Left cardiac atrium (tissue), 4 donors: ENCODE measurements around the gene ATP8A1. TPM values are rescaled to one million over a fixed set of nuclear protein-coding genes. Genes with fewer than 3 reads are reported as not detected.

Source experiments
- ATAC-seq, 2 donors: fragments of 200-7000 bp; cut with Tn5 transposase; one replicate each; pipeline ENCODE4 v1.9.1; 2020; ENCODE audit warnings: mild to moderate bottlenecking in 2 of 2, moderate library complexity in 2 of 2
- DNase-seq: peaks from one replicate; pipeline ENCODE4 v3.0.0-alpha.2; 2020
- intact Hi-C, 2 donors: fragments of 100-400 bp; cut with DNase I; formaldehyde crosslinking; loops; one replicate each; pipeline versions ENCODE4 v1.14.1 to v1.15.1; 2022 to 2023
- total RNA-seq, 2 donors: library from RNA; stranded (reverse); fragmentation: NEBNext Ultra II Directional; extraction: Animal tissue kit (Norgen Biotek cat#: 25700); gene quantifications; one replicate each; pipeline ENCODE4 v1.2.1, GENCODE V29; 2021
- donor health status: DM: no; HTN: yes; CAD: no.
- donor health status: DM: no; HTN: yes; CAD: no; lungs with severe emphysema.
- donor health status: DM: yes; HTN: yes; CAD: no.
- donor health status: Dilated cardiomyopathy.

Gene ATP8A1
- total RNA-seq, 2 donors from 2014 or later: 22.3 to 23.3 TPM

DNA sequence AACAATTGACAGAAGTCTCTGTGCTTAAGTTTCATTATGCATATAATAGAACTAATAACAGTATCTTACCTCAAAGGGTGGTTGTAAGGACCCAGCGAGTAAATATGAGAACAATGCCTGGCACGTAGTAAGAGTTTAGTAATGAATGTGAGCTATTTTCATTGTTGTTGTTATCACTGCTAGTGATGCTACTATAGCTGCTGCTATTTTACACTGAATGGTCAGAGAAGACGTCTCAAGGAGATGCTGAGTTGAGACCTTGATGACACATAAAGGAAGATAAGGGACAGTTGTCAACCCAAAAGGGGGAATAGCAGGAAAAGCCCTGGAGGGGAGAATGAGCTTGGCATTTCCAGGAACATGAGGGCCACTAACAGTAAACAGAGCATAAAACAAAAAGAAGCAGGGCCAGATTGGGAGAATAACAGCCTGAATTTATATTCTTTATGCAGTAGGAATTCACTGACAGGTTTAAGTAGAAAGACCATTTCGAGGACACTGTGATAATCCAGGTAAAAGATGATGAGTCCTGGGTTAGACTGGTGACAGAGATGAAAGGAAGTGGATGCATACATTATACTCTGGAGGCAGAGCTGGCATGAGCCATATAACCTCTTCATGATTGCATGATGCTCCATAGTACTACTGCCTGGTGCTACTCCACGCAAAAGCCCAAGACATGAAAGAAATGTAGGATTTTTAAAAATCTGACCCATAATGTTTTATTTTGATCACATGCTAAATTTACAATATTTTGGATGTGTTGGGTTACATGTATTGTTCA is 23.1 kb downstream of the ATP8A1 start:
- intact Hi-C loops: no loop called here
- DNase-seq (no peak), ATAC-seq (no peak)

DNA sequence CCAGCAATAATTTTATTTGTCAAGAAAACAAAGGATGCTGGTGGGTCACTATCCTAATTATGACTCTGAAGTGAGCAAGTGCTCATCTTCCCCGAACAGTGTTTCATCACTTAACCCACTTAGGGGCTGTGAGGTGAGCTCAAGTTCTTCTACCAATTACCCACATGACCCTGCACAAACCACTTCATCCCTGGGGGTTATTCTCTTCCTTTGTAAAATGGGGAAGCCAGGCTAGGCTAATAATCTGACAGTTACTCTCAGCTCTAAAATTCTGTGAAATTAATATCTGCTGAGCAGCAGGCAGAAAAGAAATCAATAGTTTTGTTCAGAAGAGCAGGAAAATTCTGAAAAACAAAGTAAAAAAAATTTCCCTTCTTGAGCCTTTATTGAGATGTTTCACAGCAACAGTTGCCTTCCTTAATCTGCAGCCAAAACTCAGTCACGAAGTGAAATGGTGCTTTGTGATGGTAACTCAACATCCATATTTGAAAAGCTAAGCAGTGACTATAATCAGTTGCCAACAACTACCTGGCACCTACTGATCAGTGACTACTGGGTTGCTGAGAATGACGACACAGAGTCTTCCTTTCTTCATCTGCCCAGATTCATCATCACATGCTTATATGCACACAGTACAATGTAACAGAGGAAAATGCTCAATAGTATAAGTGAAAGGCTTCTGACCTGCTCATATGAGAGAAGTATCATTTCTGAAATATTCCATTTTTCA is 24.1 kb downstream of the ATP8A1 start:
- DNase-seq: no peak
- intact Hi-C loops: no loop called here
- no peak for ATAC-seq

- no peak for ATAC-seq
- DNase-seq: no peak
- intact Hi-C loops: no loop called here
Observed at GRCh38 chr4:42630908-42631307, 26.0 kb downstream of the ATP8A1 start.

GRCh38 chr4:42628740-42629139 is 28.2 kb downstream of the ATP8A1 start:
- intact Hi-C loops: no loop called here
- ATAC-seq: peak; percentile 12 to 14
- no peak for DNase-seq

GRCh38 chr4:42627885-42628646 is 28.8 kb downstream of the ATP8A1 start:
- intact Hi-C loops: no loop called here
- peak; percentile 99 for ATAC-seq
- DNase-seq: peak; percentile 85

DNA sequence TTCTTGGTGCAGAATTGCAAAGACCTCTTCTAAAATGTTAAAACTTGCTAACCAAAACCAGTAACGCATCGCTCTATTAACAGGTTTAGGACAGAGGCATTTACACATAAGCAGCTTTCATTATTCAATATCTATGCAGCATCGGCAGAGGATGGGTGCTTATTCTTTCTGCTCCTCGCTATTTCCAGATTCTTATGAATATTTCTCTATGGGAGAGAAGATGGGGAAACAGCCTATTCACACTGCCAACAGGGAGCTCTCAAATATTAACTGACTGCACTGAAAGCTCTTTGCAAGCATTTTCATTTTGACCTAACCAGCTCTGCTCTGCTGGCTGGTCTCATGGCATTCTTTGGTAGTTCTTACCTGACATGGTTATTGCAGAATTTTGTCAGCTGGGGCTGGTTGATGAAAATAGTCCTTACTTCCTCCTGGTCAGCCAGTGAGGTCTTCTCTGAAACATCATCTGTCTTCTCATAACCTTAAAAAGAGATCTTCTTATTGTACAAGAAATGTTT is 30.2 kb downstream of the ATP8A1 start:
- no peak for DNase-seq
- intact Hi-C loops: no loop called here
- ATAC-seq: no peak

GRCh38 chr4:42625329-42625728 is 31.6 kb downstream of the ATP8A1 start:
- no peak for DNase-seq
- ATAC-seq: no peak
- intact Hi-C loops: no loop called here

GRCh38 chr4:42624551-42624950 is 32.4 kb downstream of the ATP8A1 start:
- DNase-seq (no peak), ATAC-seq (no peak)
- intact Hi-C loops: no loop called here

GRCh38 chr4:42618023-42618422 is 38.9 kb downstream of the ATP8A1 start:
- DNase-seq: no peak
- ATAC-seq: peak in 1 of 2 donors; percentile 57
- intact Hi-C loops: no loop called here

DNA sequence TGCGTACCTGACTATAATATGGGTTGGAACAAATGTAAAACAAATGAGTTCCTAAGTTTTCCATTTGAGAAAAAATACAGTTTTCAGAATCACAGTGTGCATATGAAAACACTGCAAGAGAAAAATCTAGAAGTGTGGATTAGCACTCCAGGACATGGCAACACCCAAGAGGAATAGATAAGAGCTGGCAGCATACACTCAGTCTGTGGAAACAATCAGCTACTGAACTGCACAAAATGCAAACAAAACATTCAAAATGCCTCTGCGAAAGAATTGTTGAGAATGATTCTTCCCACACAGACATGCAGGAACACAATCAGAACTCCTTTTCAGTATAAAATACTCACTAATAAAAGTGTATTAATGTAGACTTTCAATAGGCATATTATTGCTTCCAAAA is 39.9 kb downstream of the ATP8A1 start:
- DNase-seq (no peak), ATAC-seq (peak in 1 of 2 donors; percentile 72)
- intact Hi-C loops: no loop called here

- intact Hi-C loops: no loop called here
- ATAC-seq: no peak
- DNase-seq: no peak
Observed at GRCh38 chr4:42616572-42616971, 40.3 kb downstream of the ATP8A1 start.

DNA sequence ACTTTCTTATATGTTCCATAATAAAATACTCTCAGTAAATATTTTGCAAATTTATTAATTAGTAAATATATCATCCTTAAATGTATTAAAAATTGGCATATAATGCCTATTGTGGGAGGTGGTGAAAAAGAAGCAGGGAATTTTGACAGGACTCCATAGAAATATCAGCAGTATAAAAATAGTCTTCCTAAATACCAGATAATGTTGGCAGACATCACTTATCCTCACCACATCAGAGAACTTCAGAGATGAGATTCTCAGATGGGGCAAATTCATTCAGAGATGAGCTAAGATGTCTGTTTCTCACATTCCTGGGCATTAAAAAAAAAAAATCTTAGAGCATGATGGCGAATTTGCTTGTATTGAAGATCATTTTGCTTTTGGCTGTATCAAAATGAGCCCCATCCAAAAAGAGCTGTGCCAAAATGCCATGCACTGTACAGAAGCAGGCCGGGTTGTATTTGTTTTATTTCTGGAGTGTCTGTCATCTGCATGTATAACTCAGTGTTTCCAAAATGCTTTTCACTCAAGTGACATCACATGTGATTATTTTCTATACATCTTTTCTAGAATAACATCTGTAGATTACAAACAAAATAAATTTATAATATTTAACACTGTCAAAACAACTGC is 41.7 kb downstream of the ATP8A1 start:
- intact Hi-C loops: no loop called here
- ATAC-seq (peak; percentile 33 to 54), DNase-seq (no peak)

- intact Hi-C loops: no loop called here
- ATAC-seq (no peak), DNase-seq (no peak)
Observed at GRCh38 chr4:42612898-42613297, 44.0 kb downstream of the ATP8A1 start.

DNA sequence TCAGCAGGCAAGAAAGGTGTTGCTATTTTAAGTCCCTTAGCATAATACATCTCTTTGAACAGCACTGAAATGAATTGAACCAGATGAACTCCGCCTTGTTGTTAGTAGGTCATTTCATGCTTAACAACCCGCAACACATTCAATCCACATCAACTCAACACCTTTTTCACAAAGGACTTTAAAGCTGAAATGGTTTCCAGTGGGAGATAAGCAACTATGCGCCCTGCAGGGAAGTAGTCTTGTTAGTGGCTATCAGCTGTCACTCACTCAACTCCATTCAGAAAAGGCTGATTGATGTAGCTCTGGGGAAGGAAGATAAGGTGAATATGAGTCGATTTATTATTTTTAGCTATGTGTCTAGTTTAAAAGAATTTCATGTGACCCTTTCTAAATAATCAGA is 46.0 kb downstream of the ATP8A1 start:
- ATAC-seq: peak; percentile 70 to 72
- intact Hi-C loops: no loop called here

DNA sequence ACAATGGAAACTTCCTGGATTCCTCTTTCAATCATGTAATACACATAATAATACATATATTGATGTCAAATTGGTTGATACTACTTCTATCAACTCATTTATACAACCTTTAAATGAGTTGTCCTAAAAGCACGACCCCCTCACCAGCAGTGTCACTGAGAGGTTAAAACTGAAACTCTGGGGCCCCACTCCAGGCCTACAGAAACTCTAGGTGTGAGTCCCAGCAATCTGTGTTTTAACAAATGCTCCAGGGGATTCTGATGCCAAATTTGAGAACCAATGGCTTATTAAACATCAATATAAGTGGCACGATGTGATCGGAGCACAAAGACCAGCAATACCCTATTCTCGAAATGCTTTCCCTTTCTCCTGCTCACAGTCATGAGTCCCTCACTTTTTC is 47.9 kb downstream of the ATP8A1 start:
- DNase-seq (no peak), ATAC-seq (no peak)
- intact Hi-C loops: loop anchor here in 1 of 2 donors (10.0 kb wide), 1 partner anchor 46 kb away; the partner anchor contains the start of gene ATP8A1

More for the DNA sequence above, 46.0 kb downstream of the ATP8A1 start:
- no peak for DNase-seq

- DNase-seq (no peak), ATAC-seq (no peak)
- intact Hi-C loops: loop anchor here in 1 of 2 donors (10.0 kb wide), 1 partner anchor 46 kb away; the partner anchor contains the start of gene ATP8A1
Observed at GRCh38 chr4:42608551-42608950, 48.4 kb downstream of the ATP8A1 start.

- intact Hi-C loops: loop anchor here in 1 of 2 donors (10.0 kb wide), 1 partner anchor 48 kb away; the partner anchor contains the start of gene ATP8A1
- DNase-seq (no peak), ATAC-seq (no peak)
Observed at GRCh38 chr4:42607011-42607726, 49.7 kb downstream of the ATP8A1 start.

GRCh38 chr4:42605264-42605663 is 51.6 kb downstream of the ATP8A1 start:
- ATAC-seq (peak; percentile 76 to 89), DNase-seq (no peak)
- intact Hi-C loops: loop anchor here in 1 of 2 donors (10.0 kb wide), 1 partner anchor 50 kb away; the partner anchor contains the start of gene ATP8A1
